Vagina (tissue), 2 donors: ENCODE data around the gene MACROD2. TPM values are rescaled to one million over a fixed set of nuclear protein-coding genes. Genes with fewer than 3 reads are reported as not detected.

ENCODE experiments used
- DNase-seq, 2 donors: peaks; one replicate each; pipeline ENCODE4 v3.0.0-alpha.2; 2017; ENCODE audit errors: extremely low spot score in 2 of 2
- H3K27ac ChIP-seq: fragments of 200-600 bp; sonication (generic); one replicate; pipeline ENCODE4 v1.5.1; 2019
- H3K27me3 ChIP-seq: fragments of 200-600 bp; sonication (generic); one replicate; pipeline ENCODE4 v1.5.1; 2019
- H3K36me3 ChIP-seq, 2 donors: fragments of 200-600 bp; sonication (generic); one replicate each; pipeline ENCODE4 v1.5.1; 2017 to 2019
- H3K4me1 ChIP-seq: fragments of 200-600 bp; sonication (generic); one replicate; pipeline ENCODE4 v1.5.1; 2019
- H3K4me3 ChIP-seq, 2 donors: fragments of 200-600 bp; sonication (generic); 1 replicate in 1 of 2; 2 replicates in 1 of 2; pipeline ENCODE4 v1.5.1; 2016 to 2019
- H3K9me3 ChIP-seq: fragments of 200-600 bp; sonication (generic); one replicate; pipeline ENCODE4 v1.5.1; 2019
- CTCF ChIP-seq, 3 experiments: fragments of 450-650 bp in 2 of 3; fragments of 200-600 bp in 1 of 3; sonication (generic) in 1 of 3; IDR thresholded peaks; one replicate each; pipeline ENCODE4 v1.5.1; 2017 to 2019; ENCODE audit warnings: antibody characterized with exemption in 3 of 3, mild to moderate bottlenecking in 2 of 3, moderate library complexity in 2 of 3
- POLR2A ChIP-seq, 2 donors: fragments of 450-650 bp; IDR thresholded peaks; one replicate each; pipeline ENCODE4 v1.6.1; 2017; ENCODE audit warnings: antibody characterized with exemption in 2 of 2, mild to moderate bottlenecking in 2 of 2, moderate library complexity in 2 of 2
- POLR2AphosphoS5 ChIP-seq, 2 donors: sonication (generic); formaldehyde crosslinking; IDR thresholded peaks; one replicate each; pipeline ENCODE4 v1.9.0; 2017; ENCODE audit warnings: antibody characterized with exemption in 2 of 2, mild to moderate bottlenecking in 2 of 2, low read depth in 1 of 2; ENCODE audit not compliant: insufficient read depth in 1 of 2
- intact Hi-C: fragments of 100-400 bp; cut with DNase I; formaldehyde crosslinking; loops from one replicate; pipeline ENCODE4 v1.15.1; 2023
- total RNA-seq: library from RNA; depleted of rRNA; stranded (reverse); fragments of >200 nt; gene quantifications from one replicate; pipeline ENCODE4 v1.2.3, GENCODE V29; 2016

Gene MACROD2
- total RNA-seq, 1 donor from 2014 or later: 12.5 TPM

DNA sequence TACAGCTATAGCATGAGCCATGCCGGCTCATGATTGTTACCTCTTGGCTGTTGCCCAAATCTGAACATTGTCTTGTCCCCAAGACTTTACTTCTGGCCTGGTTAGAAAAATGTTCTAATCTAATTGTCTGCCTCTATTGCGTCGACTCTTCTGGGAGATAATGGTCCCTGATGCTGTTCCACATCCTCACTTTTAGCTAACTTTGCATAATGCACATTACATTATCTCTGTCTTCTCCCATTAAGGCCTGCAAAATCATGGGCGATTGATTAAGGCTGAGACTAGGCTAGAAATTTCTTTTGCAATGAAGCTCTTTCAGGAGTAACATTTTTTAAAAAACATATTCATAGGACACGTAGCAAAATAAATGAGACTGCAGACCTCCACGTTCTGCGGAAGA lies 1616.9 kb downstream of the MACROD2 start:
- Histone ChIP-seq H3K27ac (no peak overlapping the region), H3K27me3 (no peaks in the 10 kb centered on the region), H3K4me1 (no peaks in the 10 kb centered on the region), H3K4me3 (no peak overlapping the region), H3K36me3 (no peaks in the 10 kb centered on the region), H3K9me3 (no peaks in the 10 kb centered on the region)
- DNase-seq: no peak
- no peak for TF ChIP-seq POLR2AphosphoS5 (IDR thresholded peaks at IDR 0.05; ENCODE audit: insufficient read depth in 1 of 2, low read depth in 1 of 2)
- TF ChIP-seq POLR2A (IDR thresholded peaks at IDR 0.05): no peak
- no peak for TF ChIP-seq CTCF (IDR thresholded peaks at IDR 0.05)
- intact Hi-C loops: no loop called here

- no peaks in the 10 kb centered on the region for H3K9me3 ChIP-seq
- intact Hi-C loops: no loop called here
- DNase-seq: no peak
- no peak for TF ChIP-seq POLR2A (IDR thresholded peaks at IDR 0.05)
- TF ChIP-seq POLR2AphosphoS5 (IDR thresholded peaks at IDR 0.05; ENCODE audit: insufficient read depth in 1 of 2, low read depth in 1 of 2): no peak
- no peak for TF ChIP-seq CTCF (IDR thresholded peaks at IDR 0.05)
- H3K4me1 ChIP-seq: no peaks in the 10 kb centered on the region
- no peaks in the 10 kb centered on the region for H3K27me3 ChIP-seq
- no peaks in the 10 kb centered on the region for H3K36me3 ChIP-seq
- no peak overlapping the region for H3K27ac ChIP-seq
- no peak overlapping the region for H3K4me3 ChIP-seq
Measured at GRCh38 chr20:15612769-15613168, 1617.5 kb downstream of the MACROD2 start.

DNA sequence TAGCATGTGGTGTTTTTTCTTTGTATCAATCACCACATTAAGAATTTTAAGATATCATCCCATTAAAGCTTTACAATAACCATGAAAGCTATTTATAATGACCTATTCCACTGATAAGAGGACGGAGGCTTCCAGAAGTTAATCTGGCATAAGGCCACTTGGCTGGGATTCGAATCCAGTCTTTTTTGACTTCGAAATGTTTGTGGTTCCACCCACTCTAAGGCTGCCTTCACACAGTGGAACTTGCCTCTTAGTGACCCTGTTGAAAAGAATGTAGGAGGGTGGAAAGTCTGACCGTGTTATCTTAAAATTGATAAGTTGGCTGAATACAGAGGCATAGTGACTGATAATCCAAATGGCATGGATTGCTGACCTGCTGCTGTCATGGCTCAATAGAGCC lies 1618.2 kb downstream of the MACROD2 start:
- Histone ChIP-seq H3K27ac (no peak overlapping the region), H3K27me3 (no peaks in the 10 kb centered on the region), H3K9me3 (no peaks in the 10 kb centered on the region), H3K4me3 (no peak overlapping the region), H3K36me3 (no peaks in the 10 kb centered on the region), H3K4me1 (no peaks in the 10 kb centered on the region)
- intact Hi-C loops: no loop called here
- TF ChIP-seq CTCF (IDR thresholded peaks at IDR 0.05): no peak
- no peak for DNase-seq

- TF ChIP-seq POLR2A (IDR thresholded peaks at IDR 0.05) (no peak), POLR2AphosphoS5 (IDR thresholded peaks at IDR 0.05; ENCODE audit: insufficient read depth in 1 of 2, low read depth in 1 of 2) (no peak), CTCF (IDR thresholded peaks at IDR 0.05) (no peak)
- Histone ChIP-seq H3K4me1 (no peaks in the 10 kb centered on the region), H3K4me3 (no peak overlapping the region), H3K9me3 (no peaks in the 10 kb centered on the region), H3K27ac (no peak overlapping the region), H3K36me3 (no peaks in the 10 kb centered on the region), H3K27me3 (no peaks in the 10 kb centered on the region)
- DNase-seq: no peak
- intact Hi-C loops: no loop called here
Measured at GRCh38 chr20:15616626-15617025, 1621.3 kb downstream of the MACROD2 start.

GRCh38 chr20:15618110-15618509 lies 1622.8 kb downstream of the MACROD2 start:
- Histone ChIP-seq H3K4me3 (no peak overlapping the region), H3K36me3 (no peaks in the 10 kb centered on the region), H3K27ac (no peak overlapping the region), H3K27me3 (no peaks in the 10 kb centered on the region), H3K9me3 (no peaks in the 10 kb centered on the region), H3K4me1 (no peaks in the 10 kb centered on the region)
- no peak for DNase-seq
- no peak for TF ChIP-seq POLR2AphosphoS5 (IDR thresholded peaks at IDR 0.05; ENCODE audit: insufficient read depth in 1 of 2, low read depth in 1 of 2)
- no peak for TF ChIP-seq POLR2A (IDR thresholded peaks at IDR 0.05)
- no peak for TF ChIP-seq CTCF (IDR thresholded peaks at IDR 0.05)
- intact Hi-C loops: no loop called here
